MV-4-11 (cell line): ENCODE measurements around the gene RNF168.
"Not testable (repeated sequence)": the region's sequence is repeated elsewhere in the genome, so short reads cannot be mapped to it uniquely, and the experiment has no call there.

ENCODE experiments used
- DNase-seq: peaks from one replicate; lab custom pipeline; 2025; lab: John Stamatoyannopoulos, UW

RNF168 gene

GRCh38 chr3:196503196-196504076 lies at the start of gene RNF168:
RNF168 (minus strand) TSS chr3:196503768; CDS start chr3:196503173, 595 bp downstream.
- peak; percentile 93 for DNase-seq

- DNase-seq = no peak
These were observed 48.7 kb upstream of the RNF168 start for GRCh38 chr3:196552253-196552652.

GRCh38 chr3:196550172-196550571 lies 46.6 kb upstream of the RNF168 start:
- DNase-seq = not testable (repeated sequence)

GRCh38 chr3:196549312-196549711 lies 45.7 kb upstream of the RNF168 start:
- not testable (repeated sequence) for DNase-seq

GRCh38 chr3:196547067-196547466 lies 43.5 kb upstream of the RNF168 start:
- DNase-seq = no peak

- DNase-seq = no peak
These were observed 43.0 kb upstream of the RNF168 start for GRCh38 chr3:196546537-196546936.

GRCh38 chr3:196544491-196544992 lies 41.0 kb upstream of the RNF168 start:
- peak; percentile 19 for DNase-seq

- DNase-seq = no peak
These were observed 38.3 kb upstream of the RNF168 start for GRCh38 chr3:196541684-196542445.

- DNase-seq = peak; percentile 48
These were observed 33.9 kb upstream of the RNF168 start for GRCh38 chr3:196537319-196537984.

GRCh38 chr3:196533260-196533681 lies 29.7 kb upstream of the RNF168 start:
- no peak for DNase-seq

GRCh38 chr3:196531418-196531817 lies 27.9 kb upstream of the RNF168 start:
- no peak for DNase-seq

GRCh38 chr3:196528639-196529233 lies 25.2 kb upstream of the RNF168 start:
- DNase-seq = peak; percentile 52

- no peak for DNase-seq
These were observed 21.6 kb upstream of the RNF168 start for GRCh38 chr3:196525141-196525540.

- DNase-seq = peak; percentile 46
These were observed 21.0 kb upstream of the RNF168 start for GRCh38 chr3:196524527-196524926.

- no peak for DNase-seq
These were observed 20.3 kb upstream of the RNF168 start for GRCh38 chr3:196523841-196524240.

- not testable (repeated sequence) for DNase-seq
These were observed 17.7 kb upstream of the RNF168 start for GRCh38 chr3:196521291-196521690.

GRCh38 chr3:196519718-196520082 lies 16.1 kb upstream of the RNF168 start:
- no peak for DNase-seq

GRCh38 chr3:196518966-196519717 lies 15.6 kb upstream of the RNF168 start:
- DNase-seq = peak; percentile 62

- no peak for DNase-seq
These were observed 14.4 kb upstream of the RNF168 start for GRCh38 chr3:196517919-196518318.

- DNase-seq = no peak
These were observed 13.7 kb upstream of the RNF168 start for GRCh38 chr3:196517162-196517800.
